AG09309 (cell line): ENCODE results near the gene CRYL1.

Experiments
- DNase-seq: peaks from one replicate; pipeline ENCODE4 v3.0.0-alpha.2; 2010; ENCODE audit warnings: low read depth
- H3K4me3 ChIP-seq: 2 replicates; pipeline ENCODE4 v1.5.1; 2011; ENCODE audit warnings: mild to moderate bottlenecking, low read depth, low read length, moderate library complexity; ENCODE audit not compliant: control insufficient read depth
- CTCF ChIP-seq: IDR thresholded peaks from 2 replicates; pipeline ENCODE4 v1.5.1; 2011; ENCODE audit warnings: mild to moderate bottlenecking, low read depth, low read length, inconsistent platforms; ENCODE audit not compliant: insufficient read depth, control insufficient read depth; ENCODE audit errors: missing control alignments

The CRYL1 gene

GRCh38 chr13:20473888-20474287 is 51.8 kb downstream of the CRYL1 start:
- no peak for DNase-seq
- H3K4me3 ChIP-seq, result no peak overlapping the region
- no peak for TF ChIP-seq CTCF

GRCh38 chr13:20473139-20473538 is 52.5 kb downstream of the CRYL1 start:
- DNase-seq, result no peak
- no peak overlapping the region for H3K4me3 ChIP-seq
- TF ChIP-seq CTCF, result no peak

GRCh38 chr13:20472531-20472930 is 53.1 kb downstream of the CRYL1 start:
- DNase-seq, result no peak
- no peak for TF ChIP-seq CTCF
- H3K4me3 ChIP-seq, result no peak overlapping the region

- DNase-seq, result no peak
- TF ChIP-seq CTCF, result no peak
Observed at GRCh38 chr13:20470136-20470535, 55.5 kb downstream of the CRYL1 start.

GRCh38 chr13:20466371-20466770 is 59.3 kb downstream of the CRYL1 start:
- no peak for TF ChIP-seq CTCF
- H3K4me3 ChIP-seq, result no peak overlapping the region
- DNase-seq, result no peak

More at GRCh38 chr13:20470136-20470535, 55.5 kb downstream of the CRYL1 start:
- H3K4me3 ChIP-seq, result no peak overlapping the region

- no peak for DNase-seq
- no peak for TF ChIP-seq CTCF
- no peak overlapping the region for H3K4me3 ChIP-seq
Observed at GRCh38 chr13:20465218-20465879, 60.3 kb downstream of the CRYL1 start.

- no peak for TF ChIP-seq CTCF
- H3K4me3 ChIP-seq, result no peak overlapping the region
- no peak for DNase-seq
Observed at GRCh38 chr13:20462921-20463320, 62.7 kb downstream of the CRYL1 start.
